ENCODE data around the gene PRM2. TPM values are rescaled to one million over a fixed set of nuclear protein-coding genes. Genes with fewer than 3 reads are reported as not detected.

PRM2 gene
- total RNA-seq, 1 donor from 2014 or later, result not detected

- Mint-ChIP-seq H3K4me1 (peaks cover 50% of the 10 kb centered on the region), H3K27me3 (ENCODE audit: low read depth) (no peaks in the 10 kb centered on the region), H3K36me3 (peaks cover 6% of the 10 kb centered on the region), H3K27ac (peak overlapping the region; percentile 98), H3K4me3 (no peak overlapping the region), H3K9me3 (peaks cover 5% of the 10 kb centered on the region)
- no peak for TF ChIP-seq CTCF (IDR thresholded peaks at IDR 0.05; ENCODE audit: unreplicated experiment)
- DNase-seq (ENCODE audit: low spot score in 2 of 2, unreplicated experiment in 2 of 2), result no peak
Measured at GRCh38 chr16:11314309-11314894, 38.1 kb upstream of the PRM2 start.

- Mint-ChIP-seq H3K4me3 (peak overlapping the region; percentile 10), H3K9me3 (peaks cover 3% of the 10 kb centered on the region), H3K27me3 (ENCODE audit: low read depth) (no peaks in the 10 kb centered on the region), H3K4me1 (peaks cover 48% of the 10 kb centered on the region), H3K27ac (peak overlapping the region; percentile 98), H3K36me3 (peaks cover 3% of the 10 kb centered on the region)
- no peak for TF ChIP-seq CTCF (IDR thresholded peaks at IDR 0.05; ENCODE audit: unreplicated experiment)
- no peak for DNase-seq (ENCODE audit: low spot score in 2 of 2, unreplicated experiment in 2 of 2)
Measured at GRCh38 chr16:11313493-11314308, 37.4 kb upstream of the PRM2 start.

DNA sequence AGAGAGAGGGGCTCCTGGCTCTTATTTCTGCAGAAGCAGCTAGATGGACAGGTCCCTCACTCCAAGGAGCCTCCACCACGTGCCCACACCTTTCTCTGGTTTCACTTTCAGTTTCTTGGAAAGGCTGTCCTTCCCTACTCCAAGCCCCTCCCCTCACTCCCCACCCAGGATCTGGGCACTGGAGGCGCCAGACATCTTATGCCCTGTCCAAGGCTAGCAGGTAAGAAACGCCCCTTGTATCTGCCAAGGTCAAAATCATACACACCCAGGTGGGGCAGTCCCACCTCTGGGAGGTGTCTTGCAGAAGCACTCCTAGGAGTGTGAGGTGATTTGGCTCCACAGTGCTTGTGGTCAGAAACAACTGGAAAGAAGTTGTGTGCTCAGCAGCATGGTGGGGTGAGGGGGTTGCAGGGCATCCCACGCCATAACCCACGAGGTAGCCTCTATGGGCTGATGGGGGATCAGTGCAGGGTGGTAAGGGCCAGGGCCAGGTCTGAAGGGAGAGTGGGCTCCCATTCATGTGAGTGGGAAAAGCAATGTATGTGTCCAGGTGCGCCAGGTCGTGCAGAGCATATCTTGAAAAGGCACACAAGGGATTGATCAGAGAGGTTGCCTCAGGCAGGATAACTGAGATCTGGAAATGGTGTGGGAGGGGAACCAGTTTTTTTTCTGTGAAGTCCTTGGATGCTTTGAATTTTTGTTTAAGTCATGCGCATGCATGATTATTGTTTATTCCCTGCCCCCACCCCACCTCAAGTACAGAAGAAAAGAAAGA, 36.6 kb upstream of the PRM2 start:
- H3K4me3 Mint-ChIP-seq, result peak overlapping the region; percentile 36

GRCh38 chr16:11310997-11311561, 34.8 kb upstream of the PRM2 start:
- peak overlapping the region; percentile 19 for H3K27ac Mint-ChIP-seq
- no peaks in the 10 kb centered on the region for H3K27me3 Mint-ChIP-seq (ENCODE audit: low read depth)
- H3K4me1 Mint-ChIP-seq, result peaks cover 40% of the 10 kb centered on the region
- no peak for DNase-seq (ENCODE audit: low spot score in 2 of 2, unreplicated experiment in 2 of 2)
- H3K4me3 Mint-ChIP-seq, result no peak overlapping the region
- TF ChIP-seq CTCF (IDR thresholded peaks at IDR 0.05; ENCODE audit: unreplicated experiment), result no peak
- H3K9me3 Mint-ChIP-seq, result no peaks in the 10 kb centered on the region
- no peaks in the 10 kb centered on the region for H3K36me3 Mint-ChIP-seq

More for the DNA sequence above, 36.6 kb upstream of the PRM2 start:
- Mint-ChIP-seq H3K9me3 (no peaks in the 10 kb centered on the region), H3K36me3 (no peaks in the 10 kb centered on the region), H3K4me1 (peaks cover 49% of the 10 kb centered on the region), H3K27ac (peak overlapping the region; percentile 98), H3K27me3 (ENCODE audit: low read depth) (no peaks in the 10 kb centered on the region)
- TF ChIP-seq CTCF (IDR thresholded peaks at IDR 0.05; ENCODE audit: unreplicated experiment), result no peak
- DNase-seq (ENCODE audit: low spot score in 2 of 2, unreplicated experiment in 2 of 2), result peak in 1 of 2 experiments; percentile 61

- H3K27me3 Mint-ChIP-seq (ENCODE audit: low read depth), result no peaks in the 10 kb centered on the region
- H3K4me1 Mint-ChIP-seq, result peaks cover 37% of the 10 kb centered on the region
- no peak overlapping the region for H3K4me3 Mint-ChIP-seq
- no peak for TF ChIP-seq CTCF (IDR thresholded peaks at IDR 0.05; ENCODE audit: unreplicated experiment)
- no peak for DNase-seq (ENCODE audit: low spot score in 2 of 2, unreplicated experiment in 2 of 2)
- no peak overlapping the region for H3K27ac Mint-ChIP-seq
- no peaks in the 10 kb centered on the region for H3K36me3 Mint-ChIP-seq
- H3K9me3 Mint-ChIP-seq, result no peaks in the 10 kb centered on the region
Measured at GRCh38 chr16:11310634-11310977, 34.3 kb upstream of the PRM2 start.

All from mesothelial cell of epicardium (in vitro differentiated cells).